ENCODE measurements around the gene EVA1A. TPM values are rescaled to one million over a fixed set of nuclear protein-coding genes. Genes with fewer than 3 reads are reported as not detected.
"Not testable (repeated sequence)": the region's sequence is repeated elsewhere in the genome, so short reads cannot be mapped to it uniquely, and the experiment has no call there.

The EVA1A gene
- total RNA-seq, 1 donor from 2014 or later: not detected

- Mint-ChIP-seq H3K36me3 (ENCODE audit: unreplicated experiment) (no peaks in the 10 kb centered on the region), H3K4me1 (ENCODE audit: low read depth, unreplicated experiment) (peaks cover 6% of the 10 kb centered on the region), H3K9me3 (ENCODE audit: unreplicated experiment) (no peaks in the 10 kb centered on the region), H3K4me3 (ENCODE audit: unreplicated experiment) (no peak overlapping the region), H3K27ac (ENCODE audit: unreplicated experiment) (no peak overlapping the region), H3K27me3 (ENCODE audit: unreplicated experiment) (no peaks in the 10 kb centered on the region)
- DNase-seq: no peak
- TF ChIP-seq CTCF (IDR thresholded peaks at IDR 0.05; ENCODE audit: partially characterized antibody, unreplicated experiment): no peak
Observed at GRCh38 chr2:75480971-75481836, 79.5 kb downstream of the EVA1A start.

- H3K4me3 Mint-ChIP-seq (ENCODE audit: unreplicated experiment); H3K9me3 Mint-ChIP-seq (ENCODE audit: unreplicated experiment); H3K36me3 Mint-ChIP-seq (ENCODE audit: unreplicated experiment); H3K4me1 Mint-ChIP-seq (ENCODE audit: low read depth, unreplicated experiment); DNase-seq; H3K27ac Mint-ChIP-seq (ENCODE audit: unreplicated experiment); H3K27me3 Mint-ChIP-seq (ENCODE audit: unreplicated experiment): not testable (repeated sequence)
Observed at GRCh38 chr2:75477696-75478095, 83.0 kb downstream of the EVA1A start.

DNA sequence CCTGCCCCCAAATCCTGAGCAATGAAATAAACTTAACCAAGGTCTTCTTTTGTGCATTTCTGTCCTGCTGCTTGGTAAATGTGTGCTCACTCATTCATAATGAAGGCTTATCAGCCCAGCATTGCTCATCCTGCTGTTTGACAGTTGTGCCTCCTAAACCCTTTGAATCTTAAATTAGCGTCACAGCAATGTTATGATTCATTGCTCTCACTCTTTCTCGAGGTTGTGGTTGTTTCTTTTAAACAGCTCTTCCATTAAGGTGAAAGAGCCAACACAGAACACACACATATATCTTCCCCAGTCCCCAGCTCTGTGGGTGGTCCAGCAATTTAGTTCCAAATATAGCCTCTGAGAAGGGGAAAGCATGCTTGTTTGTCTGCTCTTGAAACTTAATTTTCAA, 84.0 kb downstream of the EVA1A start:
- Mint-ChIP-seq H3K27ac (ENCODE audit: unreplicated experiment) (no peak overlapping the region), H3K9me3 (ENCODE audit: unreplicated experiment) (no peaks in the 10 kb centered on the region), H3K4me1 (ENCODE audit: low read depth, unreplicated experiment) (peaks cover 6% of the 10 kb centered on the region), H3K4me3 (ENCODE audit: unreplicated experiment) (no peak overlapping the region), H3K27me3 (ENCODE audit: unreplicated experiment) (no peaks in the 10 kb centered on the region), H3K36me3 (ENCODE audit: unreplicated experiment) (no peaks in the 10 kb centered on the region)
- no peak for DNase-seq
- no peak for TF ChIP-seq CTCF (IDR thresholded peaks at IDR 0.05; ENCODE audit: partially characterized antibody, unreplicated experiment)

DNA sequence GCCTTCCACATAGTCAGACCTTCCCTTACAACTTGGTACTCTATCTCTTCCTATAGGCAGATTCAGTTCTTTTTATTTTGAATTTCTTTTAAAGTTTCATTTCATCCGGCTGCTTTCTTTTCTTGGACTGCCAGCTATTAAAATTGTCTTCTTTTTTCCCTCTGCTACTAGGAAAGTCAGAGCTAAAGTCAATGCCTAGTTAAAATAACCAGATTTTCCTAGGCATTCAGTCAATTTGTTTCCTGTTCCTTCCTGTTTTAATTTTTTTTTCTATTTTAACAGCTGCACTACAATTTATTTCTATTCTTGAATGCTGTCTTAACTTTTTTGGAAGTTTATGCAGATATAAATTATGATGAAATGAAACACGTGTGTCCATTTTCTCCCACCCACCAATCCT, 84.8 kb downstream of the EVA1A start:
- Mint-ChIP-seq H3K27ac (ENCODE audit: unreplicated experiment) (no peak overlapping the region), H3K4me3 (ENCODE audit: unreplicated experiment) (no peak overlapping the region), H3K9me3 (ENCODE audit: unreplicated experiment) (no peaks in the 10 kb centered on the region), H3K36me3 (ENCODE audit: unreplicated experiment) (no peaks in the 10 kb centered on the region), H3K27me3 (ENCODE audit: unreplicated experiment) (no peaks in the 10 kb centered on the region), H3K4me1 (ENCODE audit: low read depth, unreplicated experiment) (peaks cover 3% of the 10 kb centered on the region)
- DNase-seq: no peak
- TF ChIP-seq CTCF (IDR thresholded peaks at IDR 0.05; ENCODE audit: partially characterized antibody, unreplicated experiment): no peak

GRCh38 chr2:75475049-75475448, 85.7 kb downstream of the EVA1A start:
- no peaks in the 10 kb centered on the region for H3K36me3 Mint-ChIP-seq (ENCODE audit: unreplicated experiment)
- no peak overlapping the region for H3K4me3 Mint-ChIP-seq (ENCODE audit: unreplicated experiment)
- TF ChIP-seq CTCF (IDR thresholded peaks at IDR 0.05; ENCODE audit: partially characterized antibody, unreplicated experiment): no peak
- no peak overlapping the region for H3K27ac Mint-ChIP-seq (ENCODE audit: unreplicated experiment)
- no peaks in the 10 kb centered on the region for H3K27me3 Mint-ChIP-seq (ENCODE audit: unreplicated experiment)
- no peaks in the 10 kb centered on the region for H3K9me3 Mint-ChIP-seq (ENCODE audit: unreplicated experiment)
- DNase-seq: no peak
- peaks cover 3% of the 10 kb centered on the region for H3K4me1 Mint-ChIP-seq (ENCODE audit: low read depth, unreplicated experiment)
